Colon (tissue), 2 donors: ENCODE measurements around the gene GAL3ST2.

ENCODE experiments used
- FAIRE-seq: peaks from 2 replicates; lab custom pipeline; 2012; peaks lifted over from hg19 to GRCh38; lab: Jason Lieb, UNC
- donor health status: control.
- donor health status: control.

The GAL3ST2 gene

DNA sequence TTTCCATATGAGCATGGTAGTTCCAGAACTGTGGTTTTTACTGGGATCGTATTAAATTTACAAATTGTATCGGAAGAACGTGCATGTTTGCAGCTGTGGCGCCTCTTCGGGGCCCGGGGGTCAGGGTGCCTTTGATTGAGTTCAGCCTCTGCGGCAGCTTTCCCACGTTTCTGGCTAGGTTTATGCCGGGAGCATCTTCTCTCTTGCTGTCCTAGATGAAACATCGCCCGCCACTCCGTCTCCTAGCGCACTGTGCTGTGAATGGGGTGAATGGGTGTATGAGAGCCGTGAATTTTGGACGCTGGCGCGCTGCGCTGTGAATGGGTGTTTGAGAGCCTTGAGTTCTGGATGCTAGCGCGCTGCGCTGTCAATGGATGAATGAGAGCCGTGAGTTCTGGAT lies 69.8 kb downstream of the GAL3ST2 start:
- FAIRE-seq: no peak

GRCh38 chr2:241848761-241849615 lies 72.4 kb downstream of the GAL3ST2 start:
- no peak for FAIRE-seq

GRCh38 chr2:241849616-241850543 lies 73.3 kb downstream of the GAL3ST2 start:
- FAIRE-seq: no peak

GRCh38 chr2:241850544-241851324 lies 74.1 kb downstream of the GAL3ST2 start:
- no peak for FAIRE-seq

DNA sequence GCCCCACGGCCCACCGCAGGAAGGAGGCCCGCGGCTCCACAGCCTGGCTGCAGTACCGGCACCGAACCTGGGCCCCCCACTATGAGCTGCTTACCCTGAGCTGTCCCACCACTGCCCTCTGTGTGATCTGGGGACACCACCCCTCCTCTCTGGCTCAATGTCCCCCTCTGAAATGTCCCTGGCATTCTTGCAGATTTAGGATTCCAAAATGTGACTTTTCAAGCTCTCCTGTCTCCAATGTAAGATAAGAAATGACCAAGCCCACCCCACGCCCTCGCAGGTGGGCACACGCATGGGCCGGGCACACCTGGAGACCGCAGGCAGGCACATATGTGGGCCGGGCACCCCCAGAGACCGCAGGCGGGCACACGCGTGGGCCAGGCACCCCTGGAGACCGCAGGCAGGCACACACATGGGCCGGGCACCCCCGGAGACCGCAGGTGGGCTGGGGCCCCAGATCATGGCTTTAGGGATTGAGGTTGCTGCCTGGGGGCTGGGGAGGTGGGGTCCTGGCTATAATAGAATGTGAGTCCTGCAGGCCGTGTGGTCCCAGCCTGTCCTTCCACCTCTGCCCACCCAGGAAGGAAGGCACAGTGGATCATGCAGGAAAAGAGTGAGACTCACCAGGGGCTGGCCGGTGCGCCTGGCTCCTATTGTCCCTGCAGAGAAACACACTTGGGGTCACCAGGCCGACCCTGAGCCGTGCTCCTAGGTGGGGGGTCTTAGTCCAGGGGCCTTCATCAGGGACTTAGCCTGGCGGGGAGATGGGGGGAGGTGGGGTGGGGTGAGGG lies 74.9 kb downstream of the GAL3ST2 start:
- no peak for FAIRE-seq

GRCh38 chr2:241852116-241852980 lies 75.7 kb downstream of the GAL3ST2 start:
- no peak for FAIRE-seq

GRCh38 chr2:241852981-241853631 lies 76.5 kb downstream of the GAL3ST2 start:
- FAIRE-seq: no peak
